GM12878 (cell line): ENCODE measurements around the gene MCM5.

Source experiments
- MTA3 ChIP-seq: IDR thresholded peaks from 2 replicates; pipeline ENCODE4 v1.6.1; 2012; ENCODE audit warnings: low read length, inconsistent platforms, borderline replicate concordance
- POLR2A ChIP-seq: IDR thresholded peaks from 2 replicates; pipeline ENCODE4 v1.6.1; 2011; ENCODE audit warnings: low read depth, mild to moderate bottlenecking, low read length
- POLR2AphosphoS5 ChIP-seq: IDR thresholded peaks from 2 replicates; pipeline ENCODE4 v1.6.1; 2011; ENCODE audit warnings: mild to moderate bottlenecking, low read length, inconsistent platforms

DNA sequence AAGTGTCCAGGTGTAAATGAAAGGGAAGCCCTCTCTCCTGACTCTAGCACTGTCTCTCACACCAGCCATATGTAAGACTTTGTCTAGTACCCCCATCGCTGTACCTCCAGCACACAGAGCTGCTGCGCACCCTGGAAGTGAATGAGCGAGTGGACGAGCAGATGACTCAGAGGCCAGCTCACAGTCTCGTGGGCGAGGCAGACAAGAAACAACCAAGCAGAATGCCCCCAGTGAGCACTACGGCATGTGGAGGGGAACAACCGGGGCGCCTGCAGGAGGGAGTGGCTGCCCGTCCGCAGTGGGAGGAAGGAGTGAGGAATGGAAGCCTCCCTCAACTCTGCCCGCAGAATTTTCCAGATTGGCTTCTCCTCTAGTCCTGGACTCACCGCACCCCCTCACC, 46.4 kb downstream of the MCM5 start:
- no peak for TF ChIP-seq POLR2AphosphoS5
- TF ChIP-seq POLR2A, result no peak
- no peak for TF ChIP-seq MTA3
